Measurements from ENCODE around the gene QKI. TPM values are rescaled to one million over a fixed set of nuclear protein-coding genes. Genes with fewer than 3 reads are reported as not detected.
A peak's percentile ranks its signal among the peaks of the same experiment; 100 is the strongest.

Gene QKI
- total RNA-seq, 1 donor from 2014 or later = 204 TPM

- peak overlapping the region; percentile 8 for H3K4me2 ChIP-seq (ENCODE audit: low read length)
- peak overlapping the region; percentile 5 for H3K9ac ChIP-seq (ENCODE audit: low read length)
- TF ChIP-seq CTCF (IDR thresholded peaks at IDR 0.05; ENCODE audit: insufficient read depth, low read depth, low read length) (no peak), EZH2 (IDR thresholded peaks at IDR 0.05; ENCODE audit: insufficient read depth, low read length) (no peak)
- H3K4me3 ChIP-seq (ENCODE audit: insufficient read depth, low read depth, low read length) = no peak overlapping the region
- H4K20me1 ChIP-seq (ENCODE audit: insufficient read depth, low read length) = peaks cover 23% of the 10 kb centered on the region
- peak overlapping the region; percentile 10 for H3K4me3 Mint-ChIP-seq (ENCODE audit: unreplicated experiment)
- H3K36me3 ChIP-seq (ENCODE audit: insufficient read depth, low read length) = no peaks in the 10 kb centered on the region
- peak; percentile 80 for FAIRE-seq
- no peaks in the 10 kb centered on the region for H3K27me3 ChIP-seq (ENCODE audit: insufficient read depth, low read length)
- H3K27me3 Mint-ChIP-seq (ENCODE audit: low read depth, unreplicated experiment) = no peaks in the 10 kb centered on the region
- H3K79me2 ChIP-seq (ENCODE audit: insufficient read depth, low read length) = peaks cover 95% of the 10 kb centered on the region
- H3K4me1 Mint-ChIP-seq (ENCODE audit: low read depth, unreplicated experiment) = peaks cover 57% of the 10 kb centered on the region
- peaks cover 3% of the 10 kb centered on the region for H3K36me3 Mint-ChIP-seq (ENCODE audit: low read depth, unreplicated experiment)
- peaks cover 55% of the 10 kb centered on the region for H3K4me1 ChIP-seq (ENCODE audit: insufficient read depth, low read length)
- peak; percentile 58 for DNase-seq (ENCODE audit: low read depth)
- no peak overlapping the region for H2AFZ ChIP-seq (ENCODE audit: low read depth, low read length)
- H3K9me3 Mint-ChIP-seq (ENCODE audit: unreplicated experiment) = no peaks in the 10 kb centered on the region
- H3K27ac Mint-ChIP-seq (ENCODE audit: unreplicated experiment) = peak overlapping the region; percentile 84
- H3K27ac ChIP-seq (ENCODE audit: low read depth, low read length) = peak overlapping the region; percentile 55
- no peaks in the 10 kb centered on the region for H3K9me3 ChIP-seq (ENCODE audit: insufficient read depth, low read depth, low read length)
Observed at GRCh38 chr6:163525926-163526325, 111.4 kb downstream of the QKI start.

- Histone ChIP-seq H4K20me1 (ENCODE audit: insufficient read depth, low read length) (peaks cover 27% of the 10 kb centered on the region), H2AFZ (ENCODE audit: low read depth, low read length) (no peak overlapping the region), H3K4me2 (ENCODE audit: low read length) (peak overlapping the region; percentile 8), H3K9me3 (ENCODE audit: insufficient read depth, low read depth, low read length) (no peaks in the 10 kb centered on the region), H3K36me3 (ENCODE audit: insufficient read depth, low read length) (no peaks in the 10 kb centered on the region), H3K79me2 (ENCODE audit: insufficient read depth, low read length) (peaks cover 95% of the 10 kb centered on the region), H3K27ac (ENCODE audit: low read depth, low read length) (peak overlapping the region; percentile 55), H3K27me3 (ENCODE audit: insufficient read depth, low read length) (no peaks in the 10 kb centered on the region), H3K4me3 (ENCODE audit: insufficient read depth, low read depth, low read length) (no peak overlapping the region), H3K4me1 (ENCODE audit: insufficient read depth, low read length) (peaks cover 60% of the 10 kb centered on the region), H3K9ac (ENCODE audit: low read length) (peak overlapping the region; percentile 5)
- peaks cover 3% of the 10 kb centered on the region for H3K36me3 Mint-ChIP-seq (ENCODE audit: low read depth, unreplicated experiment)
- H3K9me3 Mint-ChIP-seq (ENCODE audit: unreplicated experiment) = no peaks in the 10 kb centered on the region
- H3K27ac Mint-ChIP-seq (ENCODE audit: unreplicated experiment) = peak overlapping the region; percentile 84
- DNase-seq (ENCODE audit: low read depth) (no peak), FAIRE-seq (no peak)
- TF ChIP-seq EZH2 (IDR thresholded peaks at IDR 0.05; ENCODE audit: insufficient read depth, low read length) (no peak), CTCF (IDR thresholded peaks at IDR 0.05; ENCODE audit: insufficient read depth, low read depth, low read length) (no peak)
- H3K4me1 Mint-ChIP-seq (ENCODE audit: low read depth, unreplicated experiment) = peaks cover 61% of the 10 kb centered on the region
- no peaks in the 10 kb centered on the region for H3K27me3 Mint-ChIP-seq (ENCODE audit: low read depth, unreplicated experiment)
- no peak overlapping the region for H3K4me3 Mint-ChIP-seq (ENCODE audit: unreplicated experiment)
Observed at GRCh38 chr6:163526346-163526745, 111.8 kb downstream of the QKI start.

GRCh38 chr6:163527291-163527690, 112.8 kb downstream of the QKI start:
- Mint-ChIP-seq H3K27ac (ENCODE audit: unreplicated experiment) (peak overlapping the region; percentile 23), H3K9me3 (ENCODE audit: unreplicated experiment) (no peaks in the 10 kb centered on the region), H3K27me3 (ENCODE audit: low read depth, unreplicated experiment) (no peaks in the 10 kb centered on the region), H3K36me3 (ENCODE audit: low read depth, unreplicated experiment) (peaks cover 3% of the 10 kb centered on the region), H3K4me1 (ENCODE audit: low read depth, unreplicated experiment) (peaks cover 69% of the 10 kb centered on the region), H3K4me3 (ENCODE audit: unreplicated experiment) (peak overlapping the region; percentile 28)
- FAIRE-seq (no peak), DNase-seq (ENCODE audit: low read depth) (no peak)
- Histone ChIP-seq H3K4me1 (ENCODE audit: insufficient read depth, low read length) (peaks cover 65% of the 10 kb centered on the region), H3K27me3 (ENCODE audit: insufficient read depth, low read length) (no peaks in the 10 kb centered on the region), H2AFZ (ENCODE audit: low read depth, low read length) (no peak overlapping the region), H3K9ac (ENCODE audit: low read length) (no peak overlapping the region), H3K36me3 (ENCODE audit: insufficient read depth, low read length) (no peaks in the 10 kb centered on the region), H3K9me3 (ENCODE audit: insufficient read depth, low read depth, low read length) (no peaks in the 10 kb centered on the region), H3K4me3 (ENCODE audit: insufficient read depth, low read depth, low read length) (no peak overlapping the region), H3K27ac (ENCODE audit: low read depth, low read length) (no peak overlapping the region), H3K4me2 (ENCODE audit: low read length) (peak overlapping the region; percentile 6), H4K20me1 (ENCODE audit: insufficient read depth, low read length) (peaks cover 28% of the 10 kb centered on the region), H3K79me2 (ENCODE audit: insufficient read depth, low read length) (peaks cover 95% of the 10 kb centered on the region)
- no peak for TF ChIP-seq CTCF (IDR thresholded peaks at IDR 0.05; ENCODE audit: insufficient read depth, low read depth, low read length)
- no peak for TF ChIP-seq EZH2 (IDR thresholded peaks at IDR 0.05; ENCODE audit: insufficient read depth, low read length)
